Heart right ventricle (tissue), 16 donors: Measurements from ENCODE around the gene SGK1. TPM values are rescaled to one million over a fixed set of nuclear protein-coding genes. Genes with fewer than 3 reads are reported as not detected.
"Not testable (repeated sequence)": the region's sequence is repeated elsewhere in the genome, so short reads cannot be mapped to it uniquely, and the experiment has no call there.

Experiments used
- ATAC-seq, 8 donors: fragments of 200-7000 bp; cut with Tn5 transposase; one replicate each; pipeline ENCODE4 v1.9.1; 2020; ENCODE audit warnings: mild to moderate bottlenecking in 8 of 8, moderate library complexity in 8 of 8, moderate number of reproducible peaks in 1 of 8
- DNase-seq, 2 donors: peaks; one replicate each; pipeline ENCODE4 v3.0.0-alpha.2; 2020
- H3K27ac ChIP-seq, 10 donors: fragments of 200-600 bp; sonication (generic) in 2 of 10; one replicate each; pipeline versions ENCODE4 v1.5.0 to v1.8.0; 2020 to 2022; ENCODE audit warnings: mild to moderate bottlenecking in 3 of 10
- H3K27me3 ChIP-seq, 7 donors: fragments of 200-600 bp; one replicate each; pipeline ENCODE4 v1.8.0; 2021 to 2022; ENCODE audit warnings: mild to moderate bottlenecking in 2 of 7
- H3K36me3 ChIP-seq, 9 donors: fragments of 200-600 bp; sonication (generic) in 1 of 9; one replicate each; pipeline versions ENCODE4 v1.5.0 to v1.8.0; 2020 to 2022; ENCODE audit warnings: mild to moderate bottlenecking in 2 of 9
- H3K4me1 ChIP-seq, 9 donors: fragments of 200-600 bp; sonication (generic) in 1 of 9; one replicate each; pipeline versions ENCODE4 v1.5.0 to v1.8.0; 2020 to 2022; ENCODE audit warnings: mild to moderate bottlenecking in 4 of 9
- H3K4me3 ChIP-seq, 10 donors: fragments of 200-600 bp; sonication (generic) in 2 of 10; one replicate each; pipeline versions ENCODE4 v1.5.0 to v1.8.0; 2020 to 2022; ENCODE audit warnings: mild to moderate bottlenecking in 7 of 10, moderate library complexity in 2 of 10
- H3K9me3 ChIP-seq, 11 donors: fragments of 200-600 bp in 10 of 11; sonication (generic) in 2 of 11; one replicate each; pipeline versions ENCODE4 v1.5.0 to v1.8.0; 2013 to 2022; ENCODE audit warnings: mild to moderate bottlenecking in 2 of 11, control low read depth in 1 of 11, moderate library complexity in 1 of 11
- WGBS, 2 donors: extraction: QIAGEN DNeasy Blood & Tissue Kit; methylation state at CpG; one replicate each; pipeline ENCODE4 v1.1.7; 2013; ENCODE audit warnings: inconsistent platforms in 1 of 2; 5-methylcytosine and 5-hydroxymethylcytosine counted together
- intact Hi-C, 10 donors: fragments of 100-400 bp; cut with DNase I; formaldehyde crosslinking; loops; one replicate each; pipeline versions ENCODE4 v1.11.1 to v1.14.2; 2022
- polyA plus RNA-seq, 2 donors: library from polyadenylated mRNA; stranded (reverse); fragments of 200-250 nt; gene quantifications; one replicate each; pipeline ENCODE4 v1.2.3, GENCODE V29; 2013
- total RNA-seq, 10 donors: library from RNA; stranded (reverse); fragmentation: NEBNext Ultra II Directional in 3 of 10; extraction: Animal tissue kit (Norgen Biotek cat#: 25700) in 3 of 10; gene quantifications; one replicate each; pipeline versions ENCODE4 v1.2.1 to v1.2.4, GENCODE V29; 2021 to 2023
- TF ChIP-seq, protein P1 (sequence below), 9 donors: fragments of 200-600 bp; sonication (generic) in 2 of 9; IDR thresholded peaks; one replicate each; pipeline versions ENCODE4 v1.5.0 to v1.8.0; 2021 to 2022; ENCODE audit warnings: antibody characterized with exemption in 9 of 9, mild to moderate bottlenecking in 5 of 9, moderate library complexity in 1 of 9
- donor health status: Arrhythmogenic right ventricular cardiomyopathy.
- donor health status: ischemic (EF 13 %, LVEDD 7.1; RV severe dilation, severe dysfunction).
- donor health status: healthy with polysubstance abuse.
- donor health status: DM: no; HTN: yes; CAD: no.
- donor health status: DM: no; HTN: no; CAD: no.
- donor health status: ischemic (EF 25% LVEDD 6.9; RV normal size, moderate dysfunction).
- donor health status: ischemic (EF 25% LVEDD 5.7; RV mildly dilated, moderate dysfunction).
- donor health status: healthy.
- donor health status: DM: yes; HTN: yes; CAD: no.
- donor health status: Ischemic cardiomyopathy.
- donor health status: ischemic (EF 35%, LVEDD 5.7; RV mildly dilated, moderate dysfunction).
- donor health status: nonischemic (EF 11% LVEDD 7.7; RV severe dilation, severe dysfunction).
- donor health status: DM: yes; HTN: yes; CAD: no.
- donor health status: PGD.
- donor health status: ischemic (EF 29% LVEDD 5.4; RV normal size, mild dysfunction).
- donor health status: nonischemic (EF 23%, LVEDD 6.1; RV moderate dilation, normal function).

SGK1 gene
- total and polyA plus RNA-seq, 12 donors, result 22.5 to 140 (median 43.6) TPM

- Histone ChIP-seq H3K27me3 (no peaks in the 10 kb centered on the region), H3K4me3 (no peak overlapping the region)
- 85 to 88% methylated on average over 5 of the region's 5 CpGs for WGBS, 2 donors
Observed at GRCh38 chr6:134216301-134217010, 101.5 kb downstream of the SGK1 start.

DNA sequence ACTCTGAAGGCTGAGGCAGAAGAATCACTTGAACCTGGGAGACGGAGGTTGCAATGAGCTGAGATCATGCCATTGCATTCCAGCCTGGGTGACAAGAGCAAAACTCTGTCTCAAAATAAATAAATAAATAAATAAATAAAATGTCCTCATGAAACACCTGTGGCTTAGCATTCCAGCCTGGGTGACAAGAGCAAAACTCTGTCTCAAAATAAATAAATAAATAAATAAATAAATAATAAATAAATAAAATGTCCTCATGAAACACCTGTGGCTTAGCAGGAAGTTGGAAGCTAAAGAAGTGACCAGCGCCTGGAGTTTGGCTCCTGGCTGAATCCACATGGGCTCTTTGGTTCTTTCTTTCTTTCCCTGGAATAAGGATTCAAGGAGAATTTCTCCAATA, 104.5 kb downstream of the SGK1 start:
- H3K4me3 ChIP-seq, intact Hi-C loops, DNase-seq, H3K9me3 ChIP-seq, H3K27me3 ChIP-seq, ATAC-seq, H3K27ac ChIP-seq, H3K36me3 ChIP-seq: not testable (repeated sequence)
- peaks cover 0 to 22% (median 0%) of the 10 kb centered on the region in 9 donors for H3K4me1 ChIP-seq
- WGBS, 2 donors, result 96 to 100% methylated on average over 2 of the region's 2 CpGs

More at GRCh38 chr6:134216301-134217010, 101.5 kb downstream of the SGK1 start:
- H3K36me3 ChIP-seq, result no peaks in the 10 kb centered on the region
- H3K27ac ChIP-seq, result peak overlapping the region in 4 of 10 donors; percentile 17 to 79 (median 50)
- ATAC-seq, result peak in 1 of 8 donors; percentile 16
- DNase-seq, result no peak
- intact Hi-C loops, result no loop called here
- H3K9me3 ChIP-seq, result no peaks in the 10 kb centered on the region
- H3K4me1 ChIP-seq, result peaks cover 0 to 22% (median 0%) of the 10 kb centered on the region in 9 donors
- TF ChIP-seq, protein P1, sequence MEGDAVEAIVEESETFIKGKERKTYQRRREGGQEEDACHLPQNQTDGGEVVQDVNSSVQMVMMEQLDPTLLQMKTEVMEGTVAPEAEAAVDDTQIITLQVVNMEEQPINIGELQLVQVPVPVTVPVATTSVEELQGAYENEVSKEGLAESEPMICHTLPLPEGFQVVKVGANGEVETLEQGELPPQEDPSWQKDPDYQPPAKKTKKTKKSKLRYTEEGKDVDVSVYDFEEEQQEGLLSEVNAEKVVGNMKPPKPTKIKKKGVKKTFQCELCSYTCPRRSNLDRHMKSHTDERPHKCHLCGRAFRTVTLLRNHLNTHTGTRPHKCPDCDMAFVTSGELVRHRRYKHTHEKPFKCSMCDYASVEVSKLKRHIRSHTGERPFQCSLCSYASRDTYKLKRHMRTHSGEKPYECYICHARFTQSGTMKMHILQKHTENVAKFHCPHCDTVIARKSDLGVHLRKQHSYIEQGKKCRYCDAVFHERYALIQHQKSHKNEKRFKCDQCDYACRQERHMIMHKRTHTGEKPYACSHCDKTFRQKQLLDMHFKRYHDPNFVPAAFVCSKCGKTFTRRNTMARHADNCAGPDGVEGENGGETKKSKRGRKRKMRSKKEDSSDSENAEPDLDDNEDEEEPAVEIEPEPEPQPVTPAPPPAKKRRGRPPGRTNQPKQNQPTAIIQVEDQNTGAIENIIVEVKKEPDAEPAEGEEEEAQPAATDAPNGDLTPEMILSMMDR (IDR thresholded peaks at IDR 0.05), result no peak

DNA sequence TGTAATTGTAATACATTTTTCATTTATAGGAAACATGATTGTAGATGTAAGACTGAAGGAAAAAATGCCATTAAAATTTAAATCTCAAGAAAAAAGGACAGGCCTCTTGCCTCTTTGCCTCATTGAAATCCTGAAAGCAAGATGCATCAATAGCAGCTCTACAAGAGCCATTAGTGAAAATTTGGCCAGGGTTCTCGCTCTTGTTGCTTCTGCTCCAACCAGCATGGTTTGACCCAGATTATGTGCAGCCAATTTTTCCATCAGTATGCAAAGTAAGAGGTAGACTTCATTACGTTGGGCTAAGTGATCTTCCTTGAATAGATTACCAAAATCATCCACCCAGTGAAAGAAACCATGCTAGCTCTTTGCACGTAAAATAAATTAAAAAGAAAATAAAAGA, 106.6 kb downstream of the SGK1 start:
- intact Hi-C loops, result no loop called here
- Histone ChIP-seq H3K27ac (no peak overlapping the region), H3K4me1 (peaks cover 0 to 10% (median 0%) of the 10 kb centered on the region in 9 donors), H3K36me3 (no peaks in the 10 kb centered on the region), H3K27me3 (no peaks in the 10 kb centered on the region), H3K4me3 (no peak overlapping the region), H3K9me3 (no peaks in the 10 kb centered on the region)
- DNase-seq, result no peak
- TF ChIP-seq, protein P1 (IDR thresholded peaks at IDR 0.05), result no peak
- no peak for ATAC-seq
- WGBS, 2 donors, result 91 to 96% methylated on average over 3 of the region's 3 CpGs

GRCh38 chr6:134207421-134207820, 110.5 kb downstream of the SGK1 start:
- H3K27me3 ChIP-seq, result no peaks in the 10 kb centered on the region
- WGBS, 2 donors, result 94 to 95% methylated on average over 4 of the region's 4 CpGs
- peaks cover 0 to 19% (median 0%) of the 10 kb centered on the region in 11 donors for H3K9me3 ChIP-seq
- no peak overlapping the region for H3K27ac ChIP-seq
- DNase-seq (no peak), ATAC-seq (no peak)
- TF ChIP-seq, protein P1 (IDR thresholded peaks at IDR 0.05), result no peak
- intact Hi-C loops, result no loop called here
- H3K4me1 ChIP-seq, result no peaks in the 10 kb centered on the region
- H3K4me3 ChIP-seq, result no peak overlapping the region
- H3K36me3 ChIP-seq, result no peaks in the 10 kb centered on the region

DNA sequence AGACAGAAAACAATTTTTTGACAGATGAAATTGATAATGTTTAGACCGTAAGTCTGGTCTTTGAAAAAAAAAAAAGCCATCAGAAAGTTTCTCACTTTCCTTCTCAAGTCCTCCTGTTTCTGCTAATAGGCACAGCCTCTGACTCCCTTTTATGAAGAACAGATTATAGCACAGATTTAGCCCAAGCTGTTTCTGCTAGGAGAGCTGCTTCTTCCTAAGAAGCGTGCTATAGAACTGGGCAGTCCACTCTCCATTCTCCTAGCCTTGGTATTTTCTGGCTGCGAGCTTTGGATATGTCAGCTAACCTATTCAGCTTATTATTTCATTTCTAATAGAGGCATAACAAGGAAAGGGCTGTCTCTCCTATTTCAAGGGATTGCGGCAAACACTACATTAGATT, 112.5 kb downstream of the SGK1 start:
- TF ChIP-seq, protein P1 (IDR thresholded peaks at IDR 0.05), result no peak
- no peaks in the 10 kb centered on the region for H3K27me3 ChIP-seq
- peaks cover 0 to 19% (median 0%) of the 10 kb centered on the region in 11 donors for H3K9me3 ChIP-seq
- intact Hi-C loops, result no loop called here
- H3K36me3 ChIP-seq, result no peaks in the 10 kb centered on the region
- WGBS, 2 donors, result 97 to 99% methylated on average over 4 of the region's 4 CpGs
- H3K27ac ChIP-seq, result no peak overlapping the region
- no peak overlapping the region for H3K4me3 ChIP-seq
- ATAC-seq, result no peak
- no peak for DNase-seq
- no peaks in the 10 kb centered on the region for H3K4me1 ChIP-seq

GRCh38 chr6:134204759-134205158, 113.2 kb downstream of the SGK1 start:
- H3K4me3 ChIP-seq, H3K27me3 ChIP-seq, DNase-seq, H3K36me3 ChIP-seq, intact Hi-C loops, H3K4me1 ChIP-seq, H3K27ac ChIP-seq, ATAC-seq: not testable (repeated sequence)
- WGBS, 2 donors, result 100% methylated on average over 1 of the region's 1 CpG
- peaks cover 0 to 19% (median 0%) of the 10 kb centered on the region in 11 donors for H3K9me3 ChIP-seq
